GM23338 (cell line): ENCODE data around the gene INTS2.
"Not testable (repeated sequence)": the region's sequence is repeated elsewhere in the genome, so short reads cannot be mapped to it uniquely, and the experiment has no call there.

ENCODE experiments used
- CREB1 ChIP-seq: fragments of 250-450 bp; sonication (Bioruptor Pico); IDR thresholded peaks from 2 replicates; pipeline ENCODE4 v1.5.0; 2020; ENCODE audit warnings: low read depth, mild to moderate bottlenecking, moderate library complexity
- ETS1 ChIP-seq: IDR thresholded peaks from 2 replicates; pipeline ENCODE4 v1.6.1; 2016; ENCODE audit warnings: antibody characterized with exemption
- EZH2 ChIP-seq: fragments of 200-600 bp; sonication (generic); IDR thresholded peaks from one replicate; pipeline ENCODE4 v1.8.0; 2017; ENCODE audit warnings: antibody characterized with exemption, mild to moderate bottlenecking, low read depth; ENCODE audit not compliant: unreplicated experiment
- EZH2phosphoT487 ChIP-seq: fragments of 200-600 bp; sonication (generic); IDR thresholded peaks from one replicate; pipeline ENCODE4 v1.8.1; 2018; ENCODE audit warnings: antibody characterized with exemption; ENCODE audit not compliant: unreplicated experiment
- JUNB ChIP-seq: IDR thresholded peaks from one replicate; pipeline ENCODE4 v1.6.1; 2016; ENCODE audit warnings: antibody characterized with exemption; ENCODE audit not compliant: unreplicated experiment
- NANOG ChIP-seq: IDR thresholded peaks from 2 replicates; pipeline ENCODE4 v1.6.1; 2016; ENCODE audit warnings: antibody characterized with exemption, borderline replicate concordance
- POLR2AphosphoS5 ChIP-seq: IDR thresholded peaks from 2 replicates; pipeline ENCODE4 v1.6.1; 2016; ENCODE audit warnings: antibody characterized with exemption, low read depth
- STAT1 ChIP-seq: IDR thresholded peaks from one replicate; pipeline ENCODE4 v1.6.1; 2016; ENCODE audit warnings: antibody characterized with exemption; ENCODE audit not compliant: unreplicated experiment
- ZNF114 ChIP-seq: fragments of 250-450 bp; sonication (Bioruptor Pico); IDR thresholded peaks from 2 replicates; pipeline ENCODE4 v1.5.0; 2020; ENCODE audit warnings: mild to moderate bottlenecking, moderate library complexity
- ZNF331 ChIP-seq: fragments of 250-450 bp; sonication (Bioruptor Pico); IDR thresholded peaks from 2 replicates; pipeline ENCODE4 v1.5.0; 2020; ENCODE audit warnings: low read depth, mild to moderate bottlenecking, moderate library complexity
- TF ChIP-seq, protein P1 (sequence below), 2 experiments: fragments of 200-600 bp in 1 of 2; sonication (generic) in 1 of 2; conservative IDR thresholded peaks; 2 replicates each; pipeline versions ENCODE4 v1.5.1 to v1.6.1; 2016 to 2017; ENCODE audit warnings: antibody characterized with exemption in 2 of 2, low read depth in 2 of 2, mild to moderate bottlenecking in 2 of 2, moderate library complexity in 1 of 2
- TF ChIP-seq, protein P2 (sequence below): IDR thresholded peaks from one replicate; pipeline ENCODE4 v1.6.1; 2018; ENCODE audit warnings: antibody characterized with exemption; ENCODE audit not compliant: unreplicated experiment
- TF ChIP-seq, protein P3 (sequence below): fragments of 250-450 bp; sonication (Bioruptor Pico); IDR thresholded peaks from 2 replicates; pipeline ENCODE4 v1.5.0; 2020; ENCODE audit warnings: mild to moderate bottlenecking, moderate library complexity

DNA sequence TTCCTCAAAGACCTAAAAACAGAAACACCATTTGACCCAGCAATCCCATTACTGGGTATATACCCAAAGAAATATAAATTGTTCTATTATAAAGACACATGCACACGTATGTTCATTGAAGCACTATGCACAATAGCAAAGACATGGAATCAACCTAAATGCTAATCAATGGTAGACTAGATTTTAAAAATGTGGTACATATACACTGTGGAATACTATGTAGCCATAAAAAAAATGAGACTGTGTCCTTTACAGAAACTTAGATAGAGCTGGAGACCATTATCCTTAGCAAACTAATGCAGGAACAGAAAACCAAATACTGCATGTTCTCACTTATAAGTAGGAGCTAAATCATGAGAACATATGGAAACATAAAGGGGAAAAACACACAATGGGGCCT is 100.9 kb downstream of the INTS2 start:
- TF ChIP-seq, protein P1, sequence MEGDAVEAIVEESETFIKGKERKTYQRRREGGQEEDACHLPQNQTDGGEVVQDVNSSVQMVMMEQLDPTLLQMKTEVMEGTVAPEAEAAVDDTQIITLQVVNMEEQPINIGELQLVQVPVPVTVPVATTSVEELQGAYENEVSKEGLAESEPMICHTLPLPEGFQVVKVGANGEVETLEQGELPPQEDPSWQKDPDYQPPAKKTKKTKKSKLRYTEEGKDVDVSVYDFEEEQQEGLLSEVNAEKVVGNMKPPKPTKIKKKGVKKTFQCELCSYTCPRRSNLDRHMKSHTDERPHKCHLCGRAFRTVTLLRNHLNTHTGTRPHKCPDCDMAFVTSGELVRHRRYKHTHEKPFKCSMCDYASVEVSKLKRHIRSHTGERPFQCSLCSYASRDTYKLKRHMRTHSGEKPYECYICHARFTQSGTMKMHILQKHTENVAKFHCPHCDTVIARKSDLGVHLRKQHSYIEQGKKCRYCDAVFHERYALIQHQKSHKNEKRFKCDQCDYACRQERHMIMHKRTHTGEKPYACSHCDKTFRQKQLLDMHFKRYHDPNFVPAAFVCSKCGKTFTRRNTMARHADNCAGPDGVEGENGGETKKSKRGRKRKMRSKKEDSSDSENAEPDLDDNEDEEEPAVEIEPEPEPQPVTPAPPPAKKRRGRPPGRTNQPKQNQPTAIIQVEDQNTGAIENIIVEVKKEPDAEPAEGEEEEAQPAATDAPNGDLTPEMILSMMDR (conservative IDR thresholded peaks at IDR 0.05; ENCODE audit: low read depth in 2 of 2), result not testable (repeated sequence)
- not testable (repeated sequence) for TF ChIP-seq EZH2; CREB1 (CRISPR knock-in tag); POLR2AphosphoS5; STAT1; ETS1; EZH2phosphoT487; ZNF114 (CRISPR knock-in tag); NANOG; JUNB; ZNF331 (CRISPR knock-in tag)
- TF ChIP-seq, protein P2, sequence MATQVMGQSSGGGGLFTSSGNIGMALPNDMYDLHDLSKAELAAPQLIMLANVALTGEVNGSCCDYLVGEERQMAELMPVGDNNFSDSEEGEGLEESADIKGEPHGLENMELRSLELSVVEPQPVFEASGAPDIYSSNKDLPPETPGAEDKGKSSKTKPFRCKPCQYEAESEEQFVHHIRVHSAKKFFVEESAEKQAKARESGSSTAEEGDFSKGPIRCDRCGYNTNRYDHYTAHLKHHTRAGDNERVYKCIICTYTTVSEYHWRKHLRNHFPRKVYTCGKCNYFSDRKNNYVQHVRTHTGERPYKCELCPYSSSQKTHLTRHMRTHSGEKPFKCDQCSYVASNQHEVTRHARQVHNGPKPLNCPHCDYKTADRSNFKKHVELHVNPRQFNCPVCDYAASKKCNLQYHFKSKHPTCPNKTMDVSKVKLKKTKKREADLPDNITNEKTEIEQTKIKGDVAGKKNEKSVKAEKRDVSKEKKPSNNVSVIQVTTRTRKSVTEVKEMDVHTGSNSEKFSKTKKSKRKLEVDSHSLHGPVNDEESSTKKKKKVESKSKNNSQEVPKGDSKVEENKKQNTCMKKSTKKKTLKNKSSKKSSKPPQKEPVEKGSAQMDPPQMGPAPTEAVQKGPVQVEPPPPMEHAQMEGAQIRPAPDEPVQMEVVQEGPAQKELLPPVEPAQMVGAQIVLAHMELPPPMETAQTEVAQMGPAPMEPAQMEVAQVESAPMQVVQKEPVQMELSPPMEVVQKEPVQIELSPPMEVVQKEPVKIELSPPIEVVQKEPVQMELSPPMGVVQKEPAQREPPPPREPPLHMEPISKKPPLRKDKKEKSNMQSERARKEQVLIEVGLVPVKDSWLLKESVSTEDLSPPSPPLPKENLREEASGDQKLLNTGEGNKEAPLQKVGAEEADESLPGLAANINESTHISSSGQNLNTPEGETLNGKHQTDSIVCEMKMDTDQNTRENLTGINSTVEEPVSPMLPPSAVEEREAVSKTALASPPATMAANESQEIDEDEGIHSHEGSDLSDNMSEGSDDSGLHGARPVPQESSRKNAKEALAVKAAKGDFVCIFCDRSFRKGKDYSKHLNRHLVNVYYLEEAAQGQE, result not testable (repeated sequence)
- TF ChIP-seq, protein P3, sequence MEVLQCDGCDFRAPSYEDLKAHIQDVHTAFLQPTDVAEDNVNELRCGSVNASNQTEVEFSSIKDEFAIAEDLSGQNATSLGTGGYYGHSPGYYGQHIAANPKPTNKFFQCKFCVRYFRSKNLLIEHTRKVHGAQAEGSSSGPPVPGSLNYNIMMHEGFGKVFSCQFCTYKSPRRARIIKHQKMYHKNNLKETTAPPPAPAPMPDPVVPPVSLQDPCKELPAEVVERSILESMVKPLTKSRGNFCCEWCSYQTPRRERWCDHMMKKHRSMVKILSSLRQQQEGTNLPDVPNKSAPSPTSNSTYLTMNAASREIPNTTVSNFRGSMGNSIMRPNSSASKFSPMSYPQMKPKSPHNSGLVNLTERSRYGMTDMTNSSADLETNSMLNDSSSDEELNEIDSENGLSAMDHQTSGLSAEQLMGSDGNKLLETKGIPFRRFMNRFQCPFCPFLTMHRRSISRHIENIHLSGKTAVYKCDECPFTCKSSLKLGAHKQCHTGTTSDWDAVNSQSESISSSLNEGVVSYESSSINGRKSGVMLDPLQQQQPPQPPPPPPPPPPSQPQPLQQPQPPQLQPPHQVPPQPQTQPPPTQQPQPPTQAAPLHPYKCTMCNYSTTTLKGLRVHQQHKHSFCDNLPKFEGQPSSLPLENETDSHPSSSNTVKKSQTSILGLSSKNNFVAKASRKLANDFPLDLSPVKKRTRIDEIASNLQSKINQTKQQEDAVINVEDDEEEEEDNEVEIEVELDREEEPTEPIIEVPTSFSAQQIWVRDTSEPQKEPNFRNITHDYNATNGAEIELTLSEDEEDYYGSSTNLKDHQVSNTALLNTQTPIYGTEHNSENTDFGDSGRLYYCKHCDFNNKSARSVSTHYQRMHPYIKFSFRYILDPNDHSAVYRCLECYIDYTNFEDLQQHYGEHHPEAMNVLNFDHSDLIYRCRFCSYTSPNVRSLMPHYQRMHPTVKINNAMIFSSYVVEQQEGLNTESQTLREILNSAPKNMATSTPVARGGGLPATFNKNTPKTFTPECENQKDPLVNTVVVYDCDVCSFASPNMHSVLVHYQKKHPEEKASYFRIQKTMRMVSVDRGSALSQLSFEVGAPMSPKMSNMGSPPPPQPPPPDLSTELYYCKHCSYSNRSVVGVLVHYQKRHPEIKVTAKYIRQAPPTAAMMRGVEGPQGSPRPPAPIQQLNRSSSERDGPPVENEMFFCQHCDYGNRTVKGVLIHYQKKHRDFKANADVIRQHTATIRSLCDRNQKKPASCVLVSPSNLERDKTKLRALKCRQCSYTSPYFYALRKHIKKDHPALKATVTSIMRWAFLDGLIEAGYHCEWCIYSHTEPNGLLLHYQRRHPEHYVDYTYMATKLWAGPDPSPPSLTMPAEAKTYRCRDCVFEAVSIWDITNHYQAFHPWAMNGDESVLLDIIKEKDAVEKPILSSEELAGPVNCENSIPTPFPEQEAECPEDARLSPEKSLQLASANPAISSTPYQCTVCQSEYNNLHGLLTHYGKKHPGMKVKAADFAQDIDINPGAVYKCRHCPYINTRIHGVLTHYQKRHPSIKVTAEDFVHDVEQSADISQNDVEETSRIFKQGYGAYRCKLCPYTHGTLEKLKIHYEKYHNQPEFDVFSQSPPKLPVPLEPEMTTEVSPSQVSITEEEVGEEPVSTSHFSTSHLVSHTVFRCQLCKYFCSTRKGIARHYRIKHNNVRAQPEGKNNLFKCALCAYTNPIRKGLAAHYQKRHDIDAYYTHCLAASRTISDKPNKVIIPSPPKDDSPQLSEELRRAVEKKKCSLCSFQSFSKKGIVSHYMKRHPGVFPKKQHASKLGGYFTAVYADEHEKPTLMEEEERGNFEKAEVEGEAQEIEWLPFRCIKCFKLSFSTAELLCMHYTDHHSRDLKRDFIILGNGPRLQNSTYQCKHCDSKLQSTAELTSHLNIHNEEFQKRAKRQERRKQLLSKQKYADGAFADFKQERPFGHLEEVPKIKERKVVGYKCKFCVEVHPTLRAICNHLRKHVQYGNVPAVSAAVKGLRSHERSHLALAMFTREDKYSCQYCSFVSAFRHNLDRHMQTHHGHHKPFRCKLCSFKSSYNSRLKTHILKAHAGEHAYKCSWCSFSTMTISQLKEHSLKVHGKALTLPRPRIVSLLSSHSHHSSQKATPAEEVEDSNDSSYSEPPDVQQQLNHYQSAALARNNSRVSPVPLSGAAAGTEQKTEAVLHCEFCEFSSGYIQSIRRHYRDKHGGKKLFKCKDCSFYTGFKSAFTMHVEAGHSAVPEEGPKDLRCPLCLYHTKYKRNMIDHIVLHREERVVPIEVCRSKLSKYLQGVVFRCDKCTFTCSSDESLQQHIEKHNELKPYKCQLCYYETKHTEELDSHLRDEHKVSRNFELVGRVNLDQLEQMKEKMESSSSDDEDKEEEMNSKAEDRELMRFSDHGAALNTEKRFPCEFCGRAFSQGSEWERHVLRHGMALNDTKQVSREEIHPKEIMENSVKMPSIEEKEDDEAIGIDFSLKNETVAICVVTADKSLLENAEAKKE (CRISPR knock-in tag), result not testable (repeated sequence)
